Measurements from ENCODE around the gene GAL3ST2. TPM values are rescaled to one million over a fixed set of nuclear protein-coding genes. Genes with fewer than 3 reads are reported as not detected.

GAL3ST2 gene
- total RNA-seq, 2 experiments from 2014 or later, result 1.5 to 1.9 TPM

- H3K9me3 Mint-ChIP-seq, result no peaks in the 10 kb centered on the region
- CTCF ChIA-PET, result no interaction called here
- no peaks in the 10 kb centered on the region for H3K36me3 Mint-ChIP-seq (ENCODE audit: low read depth)
- peaks cover 10% of the 10 kb centered on the region for H3K4me1 Mint-ChIP-seq (ENCODE audit: low read depth)
- Histone ChIP-seq H3K9me3 (ENCODE audit: control insufficient read depth in 1 of 2, insufficient read depth in 1 of 2, low read length in 2 of 2) (no peaks in the 10 kb centered on the region), H3K27me3 (ENCODE audit: control insufficient read depth in 1 of 2, insufficient read depth in 2 of 2, low read length in 2 of 2) (no peaks in the 10 kb centered on the region), H3K27ac (ENCODE audit: low read depth in 1 of 2, low read length in 2 of 2) (no peak overlapping the region), H3K4me3 (ENCODE audit: low read length) (no peak overlapping the region), H3K4me1 (ENCODE audit: insufficient read depth, low read length) (no peaks in the 10 kb centered on the region), H3K36me3 (ENCODE audit: insufficient read depth, low read length) (no peaks in the 10 kb centered on the region)
- H3K27me3 Mint-ChIP-seq, result no peaks in the 10 kb centered on the region
- no peak overlapping the region for H3K27ac Mint-ChIP-seq
- POLR2A ChIA-PET, result no interaction called here
- TF ChIP-seq CTCF (IDR thresholded peaks at IDR 0.05), result no peak
- ATAC-seq (ENCODE audit: poor library complexity) (no peak), DNase-seq (no peak)
- intact Hi-C loops (cut with DNase I, micrococcal nuclease), result no loop called here
- H3K4me3 Mint-ChIP-seq, result no peak overlapping the region
Measured at GRCh38 chr2:241837197-241837965, 60.8 kb downstream of the GAL3ST2 start.

- Histone ChIP-seq H3K4me3 (ENCODE audit: low read length) (no peak overlapping the region), H3K4me1 (ENCODE audit: insufficient read depth, low read length) (peaks cover 32% of the 10 kb centered on the region), H3K27me3 (ENCODE audit: control insufficient read depth in 1 of 2, insufficient read depth in 2 of 2, low read length in 2 of 2) (no peaks in the 10 kb centered on the region), H3K27ac (ENCODE audit: low read depth in 1 of 2, low read length in 2 of 2) (no peak overlapping the region), H3K36me3 (ENCODE audit: insufficient read depth, low read length) (no peaks in the 10 kb centered on the region), H3K9me3 (ENCODE audit: control insufficient read depth in 1 of 2, insufficient read depth in 1 of 2, low read length in 2 of 2) (no peaks in the 10 kb centered on the region)
- peaks cover 38% of the 10 kb centered on the region for H3K4me1 Mint-ChIP-seq (ENCODE audit: low read depth)
- peak overlapping the region; percentile 49 for H3K4me3 Mint-ChIP-seq
- intact Hi-C loops (cut with DNase I, micrococcal nuclease), result no loop called here
- ChIA-PET POLR2A (no interaction called here), CTCF (interaction anchor here (0.7 kb wide), 1 partner anchor 35 kb away, joined by 3 read pairs; no protein-coding TSS in a partner anchor)
- no peak for TF ChIP-seq CTCF (IDR thresholded peaks at IDR 0.05)
- H3K9me3 Mint-ChIP-seq, result no peaks in the 10 kb centered on the region
- H3K27me3 Mint-ChIP-seq, result no peaks in the 10 kb centered on the region
- H3K27ac Mint-ChIP-seq, result peak overlapping the region; percentile 39
- ATAC-seq (ENCODE audit: poor library complexity) (no peak), DNase-seq (peak in 1 of 14 experiments; percentile 19)
- no peaks in the 10 kb centered on the region for H3K36me3 Mint-ChIP-seq (ENCODE audit: low read depth)
Measured at GRCh38 chr2:241841181-241842066, 64.8 kb downstream of the GAL3ST2 start.

- H3K9me3 Mint-ChIP-seq, result no peaks in the 10 kb centered on the region
- H3K27me3 Mint-ChIP-seq, result no peaks in the 10 kb centered on the region
- TF ChIP-seq CTCF (IDR thresholded peaks at IDR 0.05), result no peak
- peak overlapping the region; percentile 83 for H3K27ac Mint-ChIP-seq
- ChIA-PET CTCF (no interaction called here), POLR2A (no interaction called here)
- no peaks in the 10 kb centered on the region for H3K9me3 ChIP-seq (ENCODE audit: control insufficient read depth in 1 of 2, insufficient read depth in 1 of 2, low read length in 2 of 2)
- intact Hi-C loops (cut with DNase I, micrococcal nuclease), result no loop called here
- H3K27me3 ChIP-seq (ENCODE audit: control insufficient read depth in 1 of 2, insufficient read depth in 2 of 2, low read length in 2 of 2), result no peaks in the 10 kb centered on the region
- no peak overlapping the region for H3K4me3 ChIP-seq (ENCODE audit: low read length)
- peaks cover 34% of the 10 kb centered on the region for H3K4me1 ChIP-seq (ENCODE audit: insufficient read depth, low read length)
- no peaks in the 10 kb centered on the region for H3K36me3 Mint-ChIP-seq (ENCODE audit: low read depth)
- H3K4me3 Mint-ChIP-seq, result peak overlapping the region; percentile 56
- H3K36me3 ChIP-seq (ENCODE audit: insufficient read depth, low read length), result no peaks in the 10 kb centered on the region
- DNase-seq (peak in 1 of 14 experiments; percentile 18), ATAC-seq (ENCODE audit: poor library complexity) (no peak)
- H3K4me1 Mint-ChIP-seq (ENCODE audit: low read depth), result peaks cover 38% of the 10 kb centered on the region
- no peak overlapping the region for H3K27ac ChIP-seq (ENCODE audit: low read depth in 1 of 2, low read length in 2 of 2)
Measured at GRCh38 chr2:241842067-241842415, 65.4 kb downstream of the GAL3ST2 start.
